Measurements from ENCODE around the gene PSMB5.
A peak's percentile ranks its signal among the peaks of the same experiment; 100 is the strongest.

The PSMB5 gene

DNA sequence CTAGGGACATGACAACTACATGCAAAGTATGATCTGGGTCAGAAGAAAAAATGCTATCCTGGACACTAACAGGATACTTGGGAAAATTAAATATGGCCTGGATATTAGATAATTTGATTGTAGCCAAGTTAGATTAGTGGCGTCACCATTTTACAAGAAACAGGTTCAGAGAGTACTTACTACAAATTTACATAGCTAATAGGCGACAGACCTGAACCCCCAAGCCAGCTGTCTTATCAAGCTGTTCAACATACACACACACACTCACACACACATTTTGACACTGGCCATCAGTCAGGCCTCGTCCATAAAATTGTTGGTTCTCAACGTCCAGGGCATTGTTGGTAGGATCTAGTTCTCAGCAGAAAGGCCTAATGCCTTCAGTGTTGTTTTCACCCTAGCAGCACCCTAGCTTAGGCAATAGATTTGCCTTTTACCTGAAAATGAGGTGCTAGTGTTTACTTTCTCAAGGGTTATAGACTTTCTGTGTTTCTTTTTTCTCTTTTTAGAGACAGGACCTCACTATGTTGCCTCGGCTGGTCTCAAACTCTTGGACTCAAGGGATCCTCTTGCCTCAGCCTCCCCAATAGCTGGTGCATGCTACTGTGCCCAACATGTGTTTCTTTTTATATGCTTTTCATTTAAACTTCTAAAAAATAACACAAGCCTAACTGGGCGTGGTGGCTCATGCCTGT, 21.5 kb downstream of the PSMB5 start:
- no peak overlapping the region for H3K4me3 ChIP-seq (replicated peaks; ENCODE audit: low read depth, low read length)
- H3K36me3 ChIP-seq (ENCODE audit: control insufficient read depth, insufficient read depth, low read length), result no peaks in the 10 kb centered on the region
- DNase-seq (ENCODE audit: extremely low read depth, insufficient read length), result no peak
- H3K27me3 ChIP-seq (replicated peaks; ENCODE audit: control insufficient read depth, insufficient read depth, low read length), result no peaks in the 10 kb centered on the region
- TF ChIP-seq, protein P1, sequence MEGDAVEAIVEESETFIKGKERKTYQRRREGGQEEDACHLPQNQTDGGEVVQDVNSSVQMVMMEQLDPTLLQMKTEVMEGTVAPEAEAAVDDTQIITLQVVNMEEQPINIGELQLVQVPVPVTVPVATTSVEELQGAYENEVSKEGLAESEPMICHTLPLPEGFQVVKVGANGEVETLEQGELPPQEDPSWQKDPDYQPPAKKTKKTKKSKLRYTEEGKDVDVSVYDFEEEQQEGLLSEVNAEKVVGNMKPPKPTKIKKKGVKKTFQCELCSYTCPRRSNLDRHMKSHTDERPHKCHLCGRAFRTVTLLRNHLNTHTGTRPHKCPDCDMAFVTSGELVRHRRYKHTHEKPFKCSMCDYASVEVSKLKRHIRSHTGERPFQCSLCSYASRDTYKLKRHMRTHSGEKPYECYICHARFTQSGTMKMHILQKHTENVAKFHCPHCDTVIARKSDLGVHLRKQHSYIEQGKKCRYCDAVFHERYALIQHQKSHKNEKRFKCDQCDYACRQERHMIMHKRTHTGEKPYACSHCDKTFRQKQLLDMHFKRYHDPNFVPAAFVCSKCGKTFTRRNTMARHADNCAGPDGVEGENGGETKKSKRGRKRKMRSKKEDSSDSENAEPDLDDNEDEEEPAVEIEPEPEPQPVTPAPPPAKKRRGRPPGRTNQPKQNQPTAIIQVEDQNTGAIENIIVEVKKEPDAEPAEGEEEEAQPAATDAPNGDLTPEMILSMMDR (IDR thresholded peaks at IDR 0.05; ENCODE audit: insufficient read depth, low read length, poor library complexity, severe bottlenecking), result no peak

DNA sequence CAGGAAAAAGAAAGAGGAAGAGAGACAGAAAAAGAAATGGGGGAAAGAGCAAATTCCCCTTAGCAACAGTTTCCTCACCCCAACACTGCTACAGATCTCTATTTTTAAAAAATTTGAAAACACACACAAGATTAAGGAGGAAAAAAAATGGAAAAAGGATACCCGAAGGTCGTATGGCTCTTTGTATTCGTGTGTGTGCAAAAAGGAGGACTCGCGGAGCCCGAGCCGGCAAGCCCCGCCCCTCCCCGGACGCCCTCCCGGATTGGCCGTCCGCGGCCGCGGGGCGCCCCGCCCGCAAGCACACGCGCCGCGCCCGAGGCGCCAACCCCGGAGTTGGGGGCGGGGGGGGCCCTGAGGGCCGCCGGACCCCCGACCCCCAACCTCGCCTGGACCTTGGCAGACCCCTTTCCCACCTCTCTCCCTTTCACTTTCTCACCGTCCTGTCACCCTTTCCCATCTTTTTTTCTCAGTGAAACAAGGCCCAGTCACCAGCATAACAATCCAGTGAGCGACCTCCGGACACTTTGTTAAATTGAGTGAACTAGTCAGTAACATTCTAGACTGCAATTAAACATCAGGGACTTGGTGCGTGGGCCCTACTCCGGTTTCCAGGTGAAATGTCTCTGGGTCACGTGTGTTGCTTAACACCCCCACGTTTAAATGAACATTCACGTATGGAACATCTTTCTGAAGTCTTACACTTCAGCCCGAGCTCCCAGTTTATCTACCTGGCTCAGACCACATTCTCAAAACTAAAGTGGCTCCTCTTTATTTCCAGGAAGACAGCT, 24.6 kb downstream of the PSMB5 start, which contains the start of gene C14orf93:
Gene C14orf93 (minus strand): TSS at position 205 of the 788 bp plus-strand sequence. CDS start 11,120 bp downstream, outside the sequence.
- DNase-seq (ENCODE audit: extremely low read depth, insufficient read length), result peak; percentile 87
- TF ChIP-seq, protein P1 (IDR thresholded peaks at IDR 0.05; ENCODE audit: insufficient read depth, low read length, poor library complexity, severe bottlenecking), result no peak

DNA sequence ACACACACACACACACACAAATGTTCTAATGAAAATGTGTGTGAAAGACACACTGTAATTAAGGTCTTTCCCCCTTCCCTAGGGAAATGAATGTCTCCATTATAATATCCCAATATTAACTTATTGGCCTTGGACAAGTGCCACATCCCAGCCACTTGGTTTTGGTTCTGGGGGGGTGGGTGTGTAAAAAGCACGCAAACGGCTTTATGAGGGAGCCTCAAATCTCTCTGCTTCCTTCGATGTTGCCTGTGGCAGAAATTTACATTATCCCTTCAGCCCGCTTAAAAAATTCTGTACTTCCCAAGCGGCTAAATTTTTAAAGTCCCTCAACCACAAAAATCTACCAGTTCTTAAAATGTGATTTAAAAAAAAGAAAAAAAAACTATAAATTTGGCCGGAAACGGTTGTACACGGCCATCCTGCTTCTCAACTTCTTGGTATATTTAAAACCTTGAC, 25.2 kb downstream of the PSMB5 start:
- DNase-seq (ENCODE audit: extremely low read depth, insufficient read length), result no peak
- TF ChIP-seq, protein P1 (IDR thresholded peaks at IDR 0.05; ENCODE audit: insufficient read depth, low read length, poor library complexity, severe bottlenecking), result no peak
- Histone ChIP-seq H3K4me3 (replicated peaks; ENCODE audit: low read depth, low read length) (peak overlapping the region; percentile 65), H3K36me3 (ENCODE audit: control insufficient read depth, insufficient read depth, low read length) (no peaks in the 10 kb centered on the region), H3K27me3 (replicated peaks; ENCODE audit: control insufficient read depth, insufficient read depth, low read length) (no peaks in the 10 kb centered on the region)

More for the DNA sequence above, 24.6 kb downstream of the PSMB5 start, which contains the start of gene C14orf93:
- Histone ChIP-seq H3K36me3 (ENCODE audit: control insufficient read depth, insufficient read depth, low read length) (no peaks in the 10 kb centered on the region), H3K27me3 (replicated peaks; ENCODE audit: control insufficient read depth, insufficient read depth, low read length) (no peaks in the 10 kb centered on the region), H3K4me3 (replicated peaks; ENCODE audit: low read depth, low read length) (peak within 1 kb of the TSS; percentile 65)

DNA sequence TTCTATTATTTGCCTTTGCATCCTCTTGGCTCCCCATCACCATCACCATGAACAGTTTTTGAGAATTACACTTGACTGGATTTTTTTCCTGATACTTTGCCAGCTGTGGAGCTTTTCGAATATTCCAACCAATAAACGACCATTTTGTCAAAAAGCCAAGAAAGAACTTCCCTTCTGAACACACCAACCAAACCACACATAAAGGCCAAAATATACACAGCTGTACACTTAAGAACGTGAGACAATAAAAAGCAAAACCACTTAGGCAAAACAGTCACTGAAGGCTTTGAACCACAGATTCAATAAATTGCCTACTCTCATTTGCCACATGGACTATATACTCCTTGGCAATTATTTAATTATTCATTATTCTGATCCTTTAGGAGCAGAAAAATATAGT, 25.9 kb downstream of the PSMB5 start:
- Histone ChIP-seq H3K27me3 (replicated peaks; ENCODE audit: control insufficient read depth, insufficient read depth, low read length) (no peaks in the 10 kb centered on the region), H3K36me3 (ENCODE audit: control insufficient read depth, insufficient read depth, low read length) (no peaks in the 10 kb centered on the region), H3K4me3 (replicated peaks; ENCODE audit: low read depth, low read length) (peak overlapping the region; percentile 3; the same call in 1 of the 2 replicates)
- TF ChIP-seq, protein P1 (IDR thresholded peaks at IDR 0.05; ENCODE audit: insufficient read depth, low read length, poor library complexity, severe bottlenecking), result no peak
- DNase-seq (ENCODE audit: extremely low read depth, insufficient read length), result no peak

DNA sequence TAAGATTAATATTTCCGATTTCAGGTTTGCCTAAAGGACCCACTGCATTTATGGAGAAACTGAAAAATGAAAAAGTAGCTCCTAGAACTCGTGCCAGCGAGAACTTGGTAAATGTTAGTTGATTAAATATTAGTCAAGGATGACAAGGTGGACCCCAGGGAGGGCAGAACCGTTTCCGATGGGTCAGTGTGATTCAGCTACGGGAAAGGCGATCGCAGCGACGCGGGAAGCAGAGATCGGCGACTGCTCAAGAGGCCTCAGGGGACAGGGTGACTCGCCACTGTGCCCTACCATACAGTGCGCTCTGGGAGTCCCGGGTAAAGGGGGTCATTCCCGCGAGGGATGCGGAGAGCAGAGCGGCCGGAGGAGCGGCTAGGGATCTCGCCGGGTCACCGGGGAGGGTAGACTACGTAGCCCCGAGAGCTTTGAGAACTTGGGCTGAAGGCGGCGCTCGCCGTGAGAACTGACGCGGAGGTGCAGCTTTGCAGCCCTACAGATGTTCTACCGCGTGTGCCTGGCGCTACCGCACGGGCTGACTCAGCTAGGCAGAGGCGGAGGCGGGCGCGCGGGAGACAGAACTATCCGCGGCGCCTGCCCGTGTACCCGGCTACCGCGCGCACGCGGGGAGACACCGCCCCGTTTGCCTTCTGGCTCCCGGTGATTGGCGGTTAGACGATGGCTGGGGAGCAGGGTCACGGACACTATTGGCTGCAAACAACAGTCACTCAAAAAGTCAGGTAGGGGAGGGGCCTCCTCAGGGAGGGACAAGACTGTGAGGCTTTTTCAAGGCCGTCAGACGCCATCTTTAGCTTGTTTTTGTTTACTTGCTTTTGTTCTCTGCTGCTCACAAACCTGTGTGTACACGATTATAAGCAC, 27.9 kb downstream of the PSMB5 start:
- H3K36me3 ChIP-seq (ENCODE audit: control insufficient read depth, insufficient read depth, low read length), result no peaks in the 10 kb centered on the region
- H3K27me3 ChIP-seq (replicated peaks; ENCODE audit: control insufficient read depth, insufficient read depth, low read length), result no peaks in the 10 kb centered on the region
- TF ChIP-seq, protein P1 (IDR thresholded peaks at IDR 0.05; ENCODE audit: insufficient read depth, low read length, poor library complexity, severe bottlenecking), result peak; percentile 48
- peak; percentile 98 for DNase-seq (ENCODE audit: extremely low read depth, insufficient read length)
- H3K4me3 ChIP-seq (replicated peaks; ENCODE audit: low read depth, low read length), result peak overlapping the region; percentile 93
